BE2C (cell line): ENCODE results near the gene TMEM267.
"Not testable (repeated sequence)": the region's sequence is repeated elsewhere in the genome, so short reads cannot be mapped to it uniquely, and the experiment has no call there.

Experiments
- DNase-seq: peaks from one replicate; pipeline ENCODE4 v3.0.0-alpha.2; 2020
- H3K27me3 ChIP-seq: fragments of 250-450 bp; sonication (Bioruptor Pico); 2 replicates; pipeline ENCODE4 v1.5.1; 2020; ENCODE audit warnings: mild to moderate bottlenecking
- H3K36me3 ChIP-seq: fragments of 250-450 bp; sonication (Bioruptor Pico); 2 replicates; pipeline ENCODE4 v1.5.1; 2020; ENCODE audit warnings: mild to moderate bottlenecking
- H3K4me1 ChIP-seq: fragments of 250-450 bp; sonication (Bioruptor Pico); 2 replicates; pipeline ENCODE4 v1.5.1; 2020
- H3K4me3 ChIP-seq: 2 replicates; pipeline ENCODE4 v1.5.1; 2011; ENCODE audit warnings: low read depth, low read length
- H3K9me3 ChIP-seq: fragments of 250-450 bp; sonication (Bioruptor Pico); 2 replicates; pipeline ENCODE4 v1.5.1; 2020
- CTCF ChIP-seq: IDR thresholded peaks from 2 replicates; pipeline ENCODE4 v1.5.1; 2012; ENCODE audit warnings: mild to moderate bottlenecking, low read depth, low read length

Gene TMEM267

GRCh38 chr5:43433382-43433781, 50.3 kb downstream of the TMEM267 start:
- H3K4me3 ChIP-seq = no peak overlapping the region
- TF ChIP-seq CTCF = no peak
- no peaks in the 10 kb centered on the region for H3K4me1 ChIP-seq
- no peak for DNase-seq
- no peaks in the 10 kb centered on the region; the same call in 1 of the 2 replicates for H3K27me3 ChIP-seq
- H3K36me3 ChIP-seq = no peaks in the 10 kb centered on the region
- no peaks in the 10 kb centered on the region; the same call in 1 of the 2 replicates for H3K9me3 ChIP-seq

GRCh38 chr5:43432486-43433375, 50.9 kb downstream of the TMEM267 start:
- Histone ChIP-seq H3K4me3 (no peak overlapping the region), H3K9me3 (no peaks in the 10 kb centered on the region), H3K36me3 (no peaks in the 10 kb centered on the region), H3K27me3 (no peaks in the 10 kb centered on the region; the same call in 1 of the 2 replicates), H3K4me1 (no peaks in the 10 kb centered on the region)
- no peak for TF ChIP-seq CTCF
- no peak for DNase-seq

- Histone ChIP-seq H3K36me3 (no peaks in the 10 kb centered on the region), H3K4me3 (no peak overlapping the region), H3K4me1 (no peaks in the 10 kb centered on the region), H3K9me3 (no peaks in the 10 kb centered on the region), H3K27me3 (no peaks in the 10 kb centered on the region; the same call in 1 of the 2 replicates)
- no peak for DNase-seq
- TF ChIP-seq CTCF = no peak
These were observed 54.0 kb downstream of the TMEM267 start for GRCh38 chr5:43429706-43430105.

GRCh38 chr5:43429016-43429415, 54.6 kb downstream of the TMEM267 start:
- H3K4me1 ChIP-seq = no peaks in the 10 kb centered on the region

GRCh38 chr5:43427306-43427705, 56.4 kb downstream of the TMEM267 start:
- Histone ChIP-seq H3K36me3 (no peaks in the 10 kb centered on the region), H3K9me3 (no peaks in the 10 kb centered on the region), H3K27me3 (no peaks in the 10 kb centered on the region), H3K4me1 (no peaks in the 10 kb centered on the region), H3K4me3 (no peak overlapping the region)
- DNase-seq = no peak
- no peak for TF ChIP-seq CTCF

More at GRCh38 chr5:43429016-43429415, 54.6 kb downstream of the TMEM267 start:
- no peaks in the 10 kb centered on the region; the same call in 1 of the 2 replicates for H3K27me3 ChIP-seq
- no peaks in the 10 kb centered on the region for H3K36me3 ChIP-seq
- H3K9me3 ChIP-seq = no peaks in the 10 kb centered on the region
- DNase-seq = no peak
- no peak for TF ChIP-seq CTCF
- H3K4me3 ChIP-seq = no peak overlapping the region

GRCh38 chr5:43425983-43426382, 57.7 kb downstream of the TMEM267 start:
- no peak for DNase-seq
- Histone ChIP-seq H3K4me3 (no peak overlapping the region), H3K4me1 (no peaks in the 10 kb centered on the region), H3K27me3 (no peaks in the 10 kb centered on the region), H3K9me3 (no peaks in the 10 kb centered on the region), H3K36me3 (no peaks in the 10 kb centered on the region)
- no peak for TF ChIP-seq CTCF

- H3K9me3 ChIP-seq, H3K36me3 ChIP-seq, DNase-seq, H3K27me3 ChIP-seq, H3K4me1 ChIP-seq, H3K4me3 ChIP-seq: not testable (repeated sequence)
These were observed 60.6 kb downstream of the TMEM267 start for GRCh38 chr5:43423086-43423485.
